HG03045 (cell line): ENCODE results near the gene VLDLR.
A peak's percentile ranks its signal among the peaks of the same experiment; 100 is the strongest.

Source experiments
- ATAC-seq: cut with Tn5 transposase; IDR thresholded peaks from one replicate; pipeline ENCODE4 v1.9.1; 2021; ENCODE audit warnings: mild to moderate bottlenecking, moderate library complexity; ENCODE audit not compliant: unreplicated experiment

Gene VLDLR

DNA sequence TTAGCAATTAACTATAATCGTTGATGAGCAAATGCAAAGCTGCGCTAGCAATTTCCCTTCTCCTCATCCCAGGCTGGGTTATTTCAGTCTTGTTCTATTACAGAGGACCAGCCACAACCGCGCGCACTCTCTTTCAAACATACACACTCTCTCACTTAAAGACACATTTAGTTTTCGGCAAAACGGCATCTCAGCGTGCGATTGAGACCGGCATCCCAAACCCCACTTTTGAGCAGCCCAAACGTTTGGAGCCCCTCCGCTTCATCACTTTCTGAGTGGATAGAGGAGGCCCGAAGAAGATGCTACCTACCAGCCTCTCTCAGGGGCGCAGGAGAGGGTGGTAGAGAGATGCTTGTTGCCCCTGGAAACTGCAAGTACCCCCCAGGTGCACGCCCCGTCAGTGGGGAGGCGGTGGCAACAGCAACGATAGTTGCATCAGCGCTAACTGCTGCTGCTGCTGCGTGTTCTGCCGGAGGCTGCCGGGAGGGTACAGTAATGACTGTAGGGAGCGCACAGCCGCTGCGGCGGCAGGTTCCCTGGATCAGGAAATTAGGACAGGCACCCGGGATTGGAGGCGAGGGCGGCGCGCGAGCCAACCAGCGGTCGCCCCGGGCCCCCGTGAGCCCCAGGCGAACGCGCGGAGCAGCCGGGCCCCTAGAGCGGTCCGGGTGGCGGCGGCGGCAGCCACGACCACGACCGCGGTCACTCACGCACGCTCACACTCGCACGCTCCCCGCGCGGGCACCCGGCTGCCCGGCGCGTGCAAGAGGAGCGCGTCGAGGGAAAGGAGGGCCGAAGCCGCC lies 467 bp upstream of the VLDLR start:
- peak; percentile 42 for ATAC-seq

DNA sequence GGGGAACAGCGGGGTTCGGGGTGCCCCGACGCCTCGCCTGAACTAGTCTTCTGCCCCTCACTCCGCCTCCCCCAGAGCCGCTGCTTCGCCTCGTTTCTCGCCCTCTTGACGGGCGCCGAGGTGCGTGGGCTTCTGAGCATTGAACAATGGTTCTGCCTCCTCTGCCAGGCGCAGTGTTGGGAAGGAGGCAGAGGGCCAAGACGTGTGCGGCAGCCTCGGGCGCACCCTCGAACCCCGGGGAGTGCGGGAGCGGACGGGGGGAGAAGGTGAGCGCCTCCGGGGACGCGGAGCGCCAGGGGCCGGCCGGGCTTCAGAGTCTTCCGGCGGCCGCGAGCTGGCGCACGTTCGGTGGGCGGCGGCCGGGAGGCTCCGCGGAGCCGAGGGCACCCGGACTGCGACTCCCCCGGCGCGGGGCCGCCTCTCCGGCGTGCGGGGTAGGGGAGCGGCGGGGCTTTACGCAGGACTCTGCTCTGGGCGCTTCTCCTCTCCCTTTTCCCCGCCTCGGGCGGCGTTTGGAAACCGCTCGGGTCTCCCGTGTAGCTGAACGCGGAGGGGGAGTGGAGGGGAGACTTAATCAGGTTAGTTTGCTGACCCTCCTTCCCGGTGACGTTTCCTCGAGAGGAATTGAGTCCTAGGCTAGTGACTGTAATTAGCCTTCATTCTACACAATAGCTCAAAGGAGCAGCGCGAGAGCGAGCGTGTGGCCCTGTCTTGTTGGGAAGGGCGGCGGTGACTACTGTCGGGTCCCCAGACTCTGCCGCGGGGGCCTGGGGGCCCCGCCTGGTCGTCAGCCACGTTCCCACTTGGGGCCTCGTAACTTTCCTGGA lies 1.1 kb downstream of the VLDLR start:
- peak; percentile 39 for ATAC-seq

DNA sequence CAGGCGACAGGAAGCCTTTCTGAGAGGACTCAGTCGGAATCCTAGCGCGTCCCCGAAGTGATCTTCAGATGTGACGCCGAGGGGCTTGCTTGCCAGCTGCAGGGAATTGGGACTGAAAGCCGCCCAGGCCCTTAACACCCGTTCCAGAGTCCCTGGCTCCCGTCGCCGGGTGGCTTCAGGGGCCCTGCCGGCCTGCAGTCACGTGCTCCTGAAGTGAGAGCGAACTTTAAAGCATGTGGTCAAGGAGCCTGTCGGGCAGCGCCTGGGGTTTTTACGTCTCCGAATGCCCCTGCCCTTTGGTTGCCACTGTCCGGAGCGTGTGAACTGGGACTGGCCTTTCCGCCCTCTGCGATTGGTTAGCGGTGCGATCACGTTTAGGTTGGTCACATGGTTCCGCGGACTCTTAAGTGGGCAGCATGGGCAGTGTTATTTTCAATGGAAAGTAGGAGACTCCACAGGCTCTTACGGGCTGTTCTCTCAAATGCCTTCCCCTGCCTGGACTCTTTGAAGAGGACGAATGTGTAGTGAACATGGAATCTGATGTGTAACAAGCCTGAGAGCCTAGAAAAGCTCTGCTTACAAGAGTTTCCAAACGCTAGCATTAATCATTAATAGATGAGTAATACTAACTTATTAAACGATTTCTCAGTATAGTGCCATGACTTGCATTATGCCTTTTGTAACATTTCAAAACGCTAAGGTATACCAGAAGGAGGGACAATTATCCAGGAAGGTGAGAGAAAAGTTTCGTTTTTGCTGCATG lies 1.9 kb downstream of the VLDLR start:
- ATAC-seq, result no peak

DNA sequence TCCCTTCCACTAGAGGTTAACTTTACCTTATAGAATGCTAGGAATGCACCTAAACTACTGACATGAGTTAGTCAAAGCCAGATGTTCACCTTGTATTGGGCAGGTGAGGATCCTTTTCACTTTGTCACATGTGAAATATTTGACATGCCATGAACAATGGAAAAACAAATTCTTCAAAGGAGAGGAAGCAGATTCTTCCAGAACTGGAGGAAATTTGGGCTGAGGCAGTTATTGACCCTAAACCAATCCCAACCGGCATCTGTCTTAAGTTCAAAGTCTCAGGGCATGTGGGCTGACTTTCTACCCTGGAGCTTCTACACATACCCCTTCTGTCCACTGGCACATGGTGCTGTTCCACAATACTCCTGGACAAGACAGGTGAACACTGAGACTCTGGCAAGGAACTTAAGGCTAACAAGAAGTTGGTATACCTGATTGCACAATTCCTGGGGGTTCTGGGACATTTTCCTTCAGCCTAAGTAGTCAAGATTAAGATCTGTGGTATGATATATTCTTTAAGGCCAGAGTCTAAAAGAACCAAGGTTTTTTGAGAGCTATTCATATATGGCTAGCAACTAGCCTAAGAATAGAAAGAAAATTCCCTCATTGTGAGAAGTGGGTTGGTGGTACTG lies 2.6 kb downstream of the VLDLR start:
- ATAC-seq, result no peak

DNA sequence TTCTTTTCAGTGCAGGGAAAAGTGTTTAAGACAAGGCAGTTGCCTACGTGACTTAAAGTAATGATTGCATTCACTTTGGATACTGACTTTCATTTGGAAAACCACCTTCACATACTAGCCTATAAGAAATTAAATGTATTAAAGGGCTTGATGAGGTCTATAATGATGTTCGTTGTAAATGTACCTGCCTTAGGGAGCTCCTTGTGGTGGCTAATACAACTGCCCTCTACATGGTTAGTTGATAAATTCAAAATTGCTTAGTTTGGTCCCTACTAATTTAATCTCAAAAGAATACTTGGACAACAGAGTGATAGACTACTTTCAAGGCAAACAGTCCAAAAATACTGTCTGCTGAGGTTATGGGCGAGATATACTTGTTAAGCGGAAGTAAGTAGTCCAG lies 3.8 kb downstream of the VLDLR start:
- ATAC-seq, result no peak

DNA sequence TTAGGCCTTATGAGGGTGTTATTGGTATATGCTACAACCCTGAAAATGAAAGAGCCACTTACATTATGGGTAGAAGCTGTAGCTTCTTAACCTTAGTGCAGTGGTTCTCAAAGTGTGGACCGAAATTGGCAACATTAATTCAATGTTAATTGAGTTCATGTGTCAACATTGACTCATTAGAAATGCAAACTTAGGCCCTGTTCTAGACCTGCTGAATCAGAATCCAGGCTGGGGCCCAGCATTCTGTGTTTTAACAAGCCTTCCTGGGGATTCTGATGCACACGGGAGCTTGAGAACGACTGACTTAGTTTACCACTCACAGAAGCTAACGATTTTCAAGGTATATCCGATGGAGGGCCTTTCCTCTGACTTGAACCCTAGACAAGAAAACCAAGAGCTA lies 7.3 kb downstream of the VLDLR start:
- no peak for ATAC-seq

DNA sequence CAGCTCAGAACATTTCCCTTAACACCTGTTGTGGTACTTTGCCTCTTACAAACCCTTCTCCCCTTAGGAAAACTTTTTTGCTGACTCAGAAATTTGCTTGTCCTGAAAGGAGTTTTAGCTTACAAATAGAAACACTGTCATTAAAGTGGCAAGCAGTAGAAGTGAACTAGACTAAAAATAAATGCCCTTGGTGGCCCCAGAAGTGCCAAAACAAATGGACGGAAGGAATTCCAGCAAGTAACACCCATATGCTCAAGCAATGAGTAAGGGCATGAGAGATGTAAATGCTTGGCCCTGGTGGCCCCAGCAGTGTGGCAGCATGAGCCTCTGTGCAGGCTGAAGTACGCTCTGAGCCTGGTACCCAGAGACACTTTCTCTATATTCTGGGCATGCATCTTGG lies 8.6 kb downstream of the VLDLR start:
- no peak for ATAC-seq

DNA sequence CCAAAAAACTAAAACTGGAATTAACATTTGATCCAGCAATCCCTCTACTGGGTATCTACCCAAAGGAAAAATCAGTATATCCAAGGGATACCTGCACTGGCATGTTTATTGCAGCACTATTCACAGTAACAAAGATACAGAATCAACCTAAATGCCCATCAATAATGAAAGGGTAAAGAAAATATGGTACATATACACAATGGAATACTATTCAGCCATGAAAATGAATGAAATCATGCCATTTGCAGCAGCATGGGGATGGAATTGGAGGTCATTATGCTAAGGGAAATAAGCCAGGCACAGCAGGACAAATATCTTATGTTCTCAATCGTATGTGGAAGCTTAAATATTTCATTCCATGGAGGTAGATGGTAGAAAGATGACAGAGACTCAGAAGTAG lies 9.7 kb downstream of the VLDLR start:
- no peak for ATAC-seq

DNA sequence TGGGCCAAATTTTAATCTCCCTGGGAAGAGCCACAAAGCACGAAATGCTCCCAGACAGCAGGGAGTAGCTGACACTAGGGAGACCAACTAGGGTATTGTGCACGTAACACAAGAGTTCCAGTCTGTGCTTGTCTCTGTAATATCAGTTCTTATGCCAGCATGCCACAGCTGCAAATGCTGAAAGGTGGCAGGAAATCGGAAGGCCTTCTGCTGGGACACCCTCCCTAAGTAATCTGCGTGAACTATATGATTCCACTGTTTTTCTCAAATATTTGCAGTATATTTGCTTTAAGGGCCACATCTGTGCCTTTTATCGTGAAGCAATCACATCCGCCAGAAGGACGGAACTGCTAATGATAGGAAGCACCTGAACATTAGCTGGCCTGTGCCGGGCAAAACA lies 12.6 kb downstream of the VLDLR start:
- no peak for ATAC-seq

DNA sequence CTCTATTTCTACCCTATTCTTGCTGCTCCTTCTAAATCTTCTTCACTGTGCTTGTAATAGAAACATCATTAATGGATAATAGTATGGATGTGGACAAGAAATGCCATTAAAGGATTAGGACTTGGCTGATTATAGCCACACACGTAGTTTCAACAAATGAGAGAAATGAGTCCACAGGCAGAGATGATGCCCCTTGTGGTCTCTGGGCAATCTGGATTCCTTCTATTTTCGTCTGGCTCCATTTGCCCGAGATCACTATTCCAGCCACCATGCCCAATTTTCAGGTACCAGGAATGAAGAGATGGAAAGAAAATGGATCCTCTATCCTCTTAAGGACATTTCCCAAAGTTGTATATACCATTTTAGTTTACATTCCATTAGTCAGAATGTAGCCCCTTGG lies 13.2 kb downstream of the VLDLR start:
- no peak for ATAC-seq

DNA sequence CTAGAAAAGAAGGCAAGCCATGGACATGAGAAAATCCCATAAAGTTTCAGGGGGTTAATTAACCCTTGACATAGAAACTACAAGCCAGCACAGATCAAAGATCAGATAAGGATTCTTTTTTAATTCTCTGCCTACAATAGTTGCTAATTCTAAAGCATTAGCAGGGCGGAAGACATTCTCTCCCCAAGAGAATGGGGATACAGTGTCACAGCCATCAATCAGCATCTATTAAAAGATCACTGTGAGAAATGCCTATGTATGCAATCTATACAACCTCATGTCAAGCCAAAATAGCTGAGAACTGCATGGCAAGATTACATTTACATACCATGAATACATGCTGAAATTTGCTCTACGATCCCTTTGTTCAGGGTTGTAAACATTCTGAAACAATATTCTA lies 14.3 kb downstream of the VLDLR start:
- ATAC-seq, result no peak

DNA sequence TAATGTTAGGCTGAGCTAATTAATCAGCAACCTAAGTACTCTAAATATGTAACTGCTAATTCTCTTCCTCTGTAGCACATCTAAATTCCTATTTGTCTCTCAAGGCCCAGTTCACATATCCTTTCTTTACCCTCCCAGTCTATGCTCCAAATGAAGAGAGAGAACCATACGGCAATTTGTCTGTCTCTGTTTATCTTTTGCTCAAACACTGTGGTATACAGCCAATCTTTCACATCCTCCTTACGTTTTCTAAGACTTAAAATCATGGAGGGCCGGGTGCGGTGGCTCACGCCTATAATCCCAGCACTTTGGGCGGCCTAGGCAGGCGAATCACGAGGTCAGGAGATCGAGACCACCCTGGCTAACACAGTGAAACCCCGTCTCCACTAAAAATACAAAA lies 15.8 kb downstream of the VLDLR start:
- no peak for ATAC-seq

DNA sequence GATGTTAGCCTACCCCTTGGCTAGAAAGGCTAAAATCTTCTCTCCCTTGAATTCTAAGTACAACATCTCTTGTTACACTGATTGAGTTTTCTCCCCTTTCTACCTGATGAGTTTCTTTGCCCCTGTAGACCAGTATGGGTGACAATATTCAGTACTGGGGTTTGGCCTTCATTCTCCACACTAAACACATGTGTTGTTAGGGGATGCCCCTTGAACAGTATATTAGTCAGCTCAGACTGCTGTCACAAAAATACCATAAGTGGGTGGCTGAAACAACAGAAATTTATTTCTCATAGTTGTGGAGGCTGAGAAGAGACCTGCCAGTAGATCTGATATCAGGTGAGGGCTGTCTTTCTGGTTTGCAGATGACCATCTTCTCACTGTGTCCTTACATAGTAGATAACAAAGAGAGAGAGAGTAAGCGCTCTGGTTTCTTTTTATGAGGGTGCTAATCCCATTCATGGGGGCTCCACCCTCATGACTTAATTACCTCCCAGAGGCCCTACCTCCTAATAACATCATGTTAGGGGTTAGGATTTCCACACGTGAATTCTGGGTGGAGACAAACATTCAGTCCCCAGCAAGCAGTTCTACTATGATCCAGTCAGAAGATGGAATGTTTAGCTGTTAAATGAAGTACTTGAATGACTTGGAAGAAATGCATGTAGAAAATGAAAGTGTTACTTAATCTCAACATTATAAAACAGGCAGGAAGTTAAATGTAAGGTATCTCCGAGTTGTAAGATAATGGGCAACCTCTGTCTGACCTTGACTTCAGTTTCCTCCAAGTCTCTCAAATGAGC lies 17.5 kb downstream of the VLDLR start:
- peak; percentile 77 for ATAC-seq

DNA sequence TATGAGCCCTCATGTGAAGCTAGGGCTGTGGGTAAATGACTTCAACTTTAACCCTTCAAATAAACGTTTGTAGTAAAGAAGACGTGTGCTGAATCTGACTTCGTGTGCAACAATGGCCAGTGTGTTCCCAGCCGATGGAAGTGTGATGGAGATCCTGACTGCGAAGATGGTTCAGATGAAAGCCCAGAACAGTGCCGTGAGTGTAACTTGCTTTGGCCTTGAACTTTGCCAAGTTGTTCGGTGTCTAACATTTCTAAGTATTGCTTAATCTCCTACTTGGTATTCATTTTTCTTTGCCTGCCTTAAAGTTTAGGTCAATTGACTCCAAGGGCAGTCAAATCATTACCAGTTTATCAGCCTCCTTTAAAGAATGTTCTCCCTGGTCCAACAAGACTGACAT lies 18.2 kb downstream of the VLDLR start:
- ATAC-seq, result no peak

DNA sequence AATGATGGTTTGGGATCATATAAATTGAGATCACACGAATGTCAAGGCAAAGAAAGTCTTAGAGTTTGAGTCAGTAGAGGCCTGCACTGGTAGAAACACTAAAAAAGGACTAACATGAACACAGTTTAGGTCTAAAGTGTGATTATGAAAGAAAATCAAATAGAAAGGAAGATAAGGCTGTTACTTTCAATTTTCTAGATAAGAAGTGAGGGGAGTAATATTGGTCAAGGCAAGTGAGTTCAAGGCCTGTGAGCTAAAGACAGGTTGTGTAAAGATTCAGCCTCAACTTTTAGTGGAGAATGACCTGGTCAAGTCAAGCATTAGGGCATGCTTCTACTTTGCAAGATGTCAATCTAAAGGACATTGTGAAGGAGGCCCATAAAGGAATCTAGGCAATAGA lies 19.0 kb downstream of the VLDLR start:
- no peak for ATAC-seq

DNA sequence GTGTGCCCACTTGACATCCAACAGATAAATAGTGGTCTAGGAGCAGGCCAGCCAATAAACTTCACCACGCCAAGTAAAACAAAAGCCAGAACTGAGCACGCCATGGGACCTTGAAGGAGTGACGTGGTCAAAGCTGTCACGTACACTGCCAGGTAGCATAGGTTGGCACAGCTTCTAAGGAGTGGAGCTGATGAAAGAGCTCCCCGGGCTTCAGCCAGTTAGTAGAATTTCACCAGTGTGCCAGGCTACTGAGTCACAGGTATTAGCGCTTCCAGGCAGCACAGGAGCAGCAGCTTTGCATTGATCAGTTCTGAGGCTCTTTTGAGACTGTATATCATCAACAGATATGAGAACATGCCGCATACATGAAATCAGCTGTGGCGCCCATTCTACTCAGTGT lies 19.4 kb downstream of the VLDLR start:
- no peak for ATAC-seq

DNA sequence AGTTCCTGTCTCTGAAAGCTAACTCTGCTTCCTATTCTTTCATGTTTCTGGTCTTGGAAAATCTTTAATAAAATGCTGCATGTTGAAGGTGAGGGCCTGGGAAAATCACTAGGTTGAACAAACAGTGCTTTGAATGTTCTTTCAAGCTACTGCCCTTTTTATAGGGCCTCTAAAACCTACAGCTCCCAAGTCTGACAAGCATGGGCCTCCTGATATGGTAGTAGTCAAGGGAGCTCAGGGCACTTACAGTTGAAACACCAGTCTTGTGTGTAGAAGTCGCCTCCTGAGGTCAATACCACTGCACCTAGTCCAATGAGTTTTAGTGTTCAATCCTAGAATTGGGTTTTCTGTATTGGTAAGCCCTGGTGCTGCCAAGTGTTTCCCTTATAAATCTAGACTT lies 20.5 kb downstream of the VLDLR start:
- no peak for ATAC-seq

DNA sequence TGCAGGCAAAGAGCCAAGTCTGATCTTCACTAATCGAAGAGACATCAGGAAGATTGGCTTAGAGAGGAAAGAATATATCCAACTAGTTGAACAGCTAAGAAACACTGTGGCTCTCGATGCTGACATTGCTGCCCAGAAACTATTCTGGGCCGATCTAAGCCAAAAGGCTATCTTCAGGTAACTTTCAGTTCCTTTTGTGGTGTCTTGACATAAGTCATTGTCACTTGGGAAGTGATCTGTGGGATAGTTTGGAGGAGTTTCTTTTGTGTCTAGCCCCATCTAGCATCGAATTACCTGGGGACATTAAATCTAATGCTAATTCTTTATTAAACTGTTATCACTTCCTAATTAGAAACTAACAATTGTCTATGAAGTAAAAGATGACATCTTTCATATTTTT lies 24.0 kb downstream of the VLDLR start:
- peak; percentile 75 for ATAC-seq

DNA sequence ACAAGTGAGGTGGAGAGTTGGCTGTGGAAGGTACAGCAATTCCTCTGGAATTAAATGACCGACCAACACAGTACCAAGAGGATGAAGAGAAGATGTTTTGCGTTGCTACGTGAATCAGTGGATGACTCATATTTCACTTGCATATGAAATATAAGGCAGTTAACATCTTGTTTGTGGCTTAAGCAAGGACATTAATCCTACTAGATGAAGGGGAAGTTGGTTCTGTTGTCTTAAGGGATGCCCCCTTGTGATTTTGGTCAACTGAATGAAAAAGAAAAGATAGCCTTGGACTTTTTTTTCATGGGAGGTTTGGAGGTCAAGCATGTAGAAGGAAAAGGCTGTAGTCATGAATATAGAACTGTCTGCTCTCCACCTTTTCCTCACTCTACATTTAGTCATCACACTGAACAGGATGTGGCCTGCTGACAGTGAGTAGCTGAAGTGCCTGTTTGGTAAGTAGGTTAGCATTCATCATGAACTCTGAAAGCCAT lies 33.9 kb downstream of the VLDLR start:
- ATAC-seq, result no peak

DNA sequence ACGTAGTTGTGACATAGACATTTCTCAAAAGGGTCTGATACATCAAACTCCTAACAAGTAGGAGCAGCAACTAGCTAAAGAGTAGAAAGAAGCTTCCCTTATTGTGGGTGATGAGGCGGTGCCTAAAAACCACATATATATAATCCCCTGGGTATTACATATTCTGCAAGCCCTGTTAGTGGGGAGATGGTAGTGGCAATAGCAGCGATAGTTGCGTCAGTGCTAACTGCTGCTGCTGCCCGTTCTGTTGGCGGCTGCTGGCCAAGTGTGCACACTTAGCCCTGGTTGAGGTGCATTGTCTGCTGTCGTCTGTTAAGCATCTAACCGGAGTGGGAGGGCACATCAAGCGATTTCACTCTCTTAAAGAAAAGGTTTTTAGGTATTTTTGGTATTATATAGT lies 35.8 kb downstream of the VLDLR start:
- ATAC-seq, result no peak
